Inflammatory macrophage treated with lipopolysaccharide for 1 hour (primary cell): ENCODE data around the gene RFPL1.
A peak's percentile ranks its signal among the peaks of the same experiment; 100 is the strongest.

Experiments used
- DNase-seq, 2 donors: peaks; one replicate each; pipeline ENCODE4 v3.0.0-alpha.2; 2020 to 2022

Gene RFPL1

GRCh38 chr22:29479417-29480261, 41.3 kb downstream of the RFPL1 start, which contains the start of gene NEFH:
Gene NEFH (plus strand): TSS chr22:29480218. CDS start chr22:29480263, 45 bp downstream.
- DNase-seq: no peak

GRCh38 chr22:29480262-29480511, 41.8 kb downstream of the RFPL1 start:
- DNase-seq: no peak

- peak; percentile 50 to 66 for DNase-seq
Observed at GRCh38 chr22:29480512-29481264, 42.3 kb downstream of the RFPL1 start.

GRCh38 chr22:29481265-29482000, 43.0 kb downstream of the RFPL1 start:
- peak; percentile 17 to 37 for DNase-seq

GRCh38 chr22:29482253-29482652, 43.9 kb downstream of the RFPL1 start:
- DNase-seq: no peak

- DNase-seq: no peak
Observed at GRCh38 chr22:29482726-29483125, 44.3 kb downstream of the RFPL1 start.

GRCh38 chr22:29483254-29483653, 44.9 kb downstream of the RFPL1 start:
- DNase-seq: no peak

- peak; percentile 30 to 82 for DNase-seq
Observed at GRCh38 chr22:29484642-29485041, 46.3 kb downstream of the RFPL1 start.

- no peak for DNase-seq
Observed at GRCh38 chr22:29485448-29485847, 47.1 kb downstream of the RFPL1 start.

GRCh38 chr22:29487426-29487986, 49.1 kb downstream of the RFPL1 start:
- peak in 1 of 2 donors; percentile 3 for DNase-seq

- DNase-seq: peak; percentile 67 to 77
Observed at GRCh38 chr22:29489127-29489780, 50.9 kb downstream of the RFPL1 start.

- DNase-seq: no peak
Observed at GRCh38 chr22:29491012-29491411, 52.6 kb downstream of the RFPL1 start.
